ENCODE results near the gene NARS2. TPM values are rescaled to one million over a fixed set of nuclear protein-coding genes. Genes with fewer than 3 reads are reported as not detected.

Gene NARS2
- total RNA-seq, 1 donor from 2014 or later: 16.5 TPM

DNA sequence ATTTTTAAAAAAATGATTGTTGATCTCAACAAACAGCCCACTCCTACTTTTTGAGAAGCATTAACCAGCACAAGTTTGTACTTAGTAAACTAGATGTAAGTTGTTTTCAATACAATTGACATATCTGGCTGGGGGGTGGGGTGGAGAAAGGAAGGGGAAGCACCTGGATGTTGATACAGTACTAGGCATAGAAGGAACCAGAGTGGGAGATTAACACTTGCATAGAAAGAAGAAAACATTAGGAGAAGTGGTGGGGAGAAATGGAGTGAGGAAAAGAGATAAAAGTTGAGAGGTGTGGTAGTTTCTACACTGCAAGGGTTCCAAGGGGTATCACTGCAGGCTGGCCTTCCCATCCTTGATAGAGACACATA, 146.4 kb downstream of the NARS2 start:
- peak overlapping the region; percentile 90 for H3K27ac Mint-ChIP-seq
- CTCF ChIA-PET: interaction anchor here (1.3 to 8.4 kb wide), 2 partner anchors 11 to 200 kb away, joined by 3 to 90 read pairs; partner anchors contain the start of gene GAB2
- intact Hi-C loops (cut with micrococcal nuclease): loop anchor here (2.0 kb wide), 1 partner anchor 13 kb away; no protein-coding TSS in a partner anchor
- H3K27me3 Mint-ChIP-seq: no peaks in the 10 kb centered on the region
- H3K4me3 Mint-ChIP-seq: peak overlapping the region; percentile 84
- H3K9me3 Mint-ChIP-seq: no peaks in the 10 kb centered on the region
- ATAC-seq (ENCODE audit: low read depth) (peak; percentile 19), DNase-seq (no peak)
- POLR2A ChIA-PET: interaction anchor here (0.7 to 6.9 kb wide), 7 partner anchors 11 to 332 kb away, joined by 3 to 113 read pairs (median 5); partner anchors contain the start of genes ALG8 and GAB2
- peaks cover 74% of the 10 kb centered on the region for H3K4me1 Mint-ChIP-seq
- H3K36me3 Mint-ChIP-seq (ENCODE audit: low read depth): no peaks in the 10 kb centered on the region
- TF ChIP-seq, protein P1, sequence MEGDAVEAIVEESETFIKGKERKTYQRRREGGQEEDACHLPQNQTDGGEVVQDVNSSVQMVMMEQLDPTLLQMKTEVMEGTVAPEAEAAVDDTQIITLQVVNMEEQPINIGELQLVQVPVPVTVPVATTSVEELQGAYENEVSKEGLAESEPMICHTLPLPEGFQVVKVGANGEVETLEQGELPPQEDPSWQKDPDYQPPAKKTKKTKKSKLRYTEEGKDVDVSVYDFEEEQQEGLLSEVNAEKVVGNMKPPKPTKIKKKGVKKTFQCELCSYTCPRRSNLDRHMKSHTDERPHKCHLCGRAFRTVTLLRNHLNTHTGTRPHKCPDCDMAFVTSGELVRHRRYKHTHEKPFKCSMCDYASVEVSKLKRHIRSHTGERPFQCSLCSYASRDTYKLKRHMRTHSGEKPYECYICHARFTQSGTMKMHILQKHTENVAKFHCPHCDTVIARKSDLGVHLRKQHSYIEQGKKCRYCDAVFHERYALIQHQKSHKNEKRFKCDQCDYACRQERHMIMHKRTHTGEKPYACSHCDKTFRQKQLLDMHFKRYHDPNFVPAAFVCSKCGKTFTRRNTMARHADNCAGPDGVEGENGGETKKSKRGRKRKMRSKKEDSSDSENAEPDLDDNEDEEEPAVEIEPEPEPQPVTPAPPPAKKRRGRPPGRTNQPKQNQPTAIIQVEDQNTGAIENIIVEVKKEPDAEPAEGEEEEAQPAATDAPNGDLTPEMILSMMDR (IDR thresholded peaks at IDR 0.05): no peak

- TF ChIP-seq, protein P1 (IDR thresholded peaks at IDR 0.05): no peak
- Mint-ChIP-seq H3K36me3 (ENCODE audit: low read depth) (no peaks in the 10 kb centered on the region), H3K27ac (peak overlapping the region; percentile 90), H3K9me3 (no peaks in the 10 kb centered on the region), H3K4me3 (peak overlapping the region; percentile 84), H3K27me3 (no peaks in the 10 kb centered on the region), H3K4me1 (peaks cover 76% of the 10 kb centered on the region)
- POLR2A ChIA-PET: interaction anchor here (0.7 to 6.9 kb wide), 9 partner anchors 11 to 433 kb away, joined by 3 to 113 read pairs (median 3); partner anchors contain the start of genes ALG8, GAB2 and INTS4
- no peak for DNase-seq
- peak; percentile 36 for ATAC-seq (ENCODE audit: low read depth)
- CTCF ChIA-PET: interaction anchor here (1.3 to 8.4 kb wide), 2 partner anchors 11 to 200 kb away, joined by 3 to 90 read pairs; partner anchors contain the start of gene GAB2
- intact Hi-C loops (cut with micrococcal nuclease): loop anchor here (2.0 kb wide), 1 partner anchor 13 kb away; no protein-coding TSS in a partner anchor
Measured at GRCh38 chr11:78427615-78428265, 146.9 kb downstream of the NARS2 start.

- Mint-ChIP-seq H3K27ac (peak overlapping the region; percentile 90), H3K4me3 (peak overlapping the region; percentile 84), H3K27me3 (no peaks in the 10 kb centered on the region), H3K36me3 (ENCODE audit: low read depth) (no peaks in the 10 kb centered on the region), H3K4me1 (peaks cover 75% of the 10 kb centered on the region), H3K9me3 (no peaks in the 10 kb centered on the region)
- ChIA-PET POLR2A (interaction anchor here (0.9 to 6.9 kb wide), 5 partner anchors 10 to 432 kb away, joined by 3 to 113 read pairs (median 5); partner anchors contain the start of genes GAB2 and INTS4), CTCF (interaction anchor here (1.3 to 8.4 kb wide), 2 partner anchors 10 to 199 kb away, joined by 3 to 90 read pairs; partner anchors contain the start of gene GAB2)
- no peak for ATAC-seq (ENCODE audit: low read depth)
- DNase-seq: no peak
- intact Hi-C loops (cut with micrococcal nuclease): no loop called here
- TF ChIP-seq, protein P1 (IDR thresholded peaks at IDR 0.05): no peak
Measured at GRCh38 chr11:78426845-78427244, 147.8 kb downstream of the NARS2 start.

GRCh38 chr11:78425399-78426070, 149.1 kb downstream of the NARS2 start:
- Mint-ChIP-seq H3K4me3 (no peak overlapping the region), H3K4me1 (peaks cover 85% of the 10 kb centered on the region), H3K9me3 (no peaks in the 10 kb centered on the region), H3K27me3 (no peaks in the 10 kb centered on the region), H3K27ac (peak overlapping the region; percentile 96), H3K36me3 (ENCODE audit: low read depth) (no peaks in the 10 kb centered on the region)
- TF ChIP-seq, protein P1 (IDR thresholded peaks at IDR 0.05): no peak
- POLR2A ChIA-PET: interaction anchor here (1.1 to 1.2 kb wide), 2 partner anchors 11 to 127 kb away, joined by 4 read pairs; no protein-coding TSS in a partner anchor
- intact Hi-C loops (cut with micrococcal nuclease): no loop called here
- no peak for ATAC-seq (ENCODE audit: low read depth)
- no peak for DNase-seq
- CTCF ChIA-PET: interaction anchor here (2.1 to 8.4 kb wide), 2 partner anchors 9 to 197 kb away, joined by 6 to 90 read pairs; partner anchors contain the start of gene GAB2

Data from activated B cell treated with CpG ODN at 0.5 μM for 24 hours (primary cell).